HL-60 (cell line): ENCODE results near the gene HDGFL2.

Experiments used
- DNase-seq, 2 experiments: peaks; one replicate each; pipeline ENCODE4 v3.0.0-alpha.2; 2010 to 2020; ENCODE audit warnings: low read depth in 1 of 2, low spot score in 1 of 2
- H3K27ac ChIP-seq: fragments of 250-450 bp; sonication (Bioruptor Pico); replicated peaks from 2 replicates; pipeline ENCODE4 v1.5.1; 2020; ENCODE audit warnings: mild to moderate bottlenecking, moderate library complexity
- H3K27me3 ChIP-seq: fragments of 250-450 bp; sonication (Bioruptor Pico); 2 replicates; pipeline ENCODE4 v1.5.1; 2021; ENCODE audit warnings: mild to moderate bottlenecking, moderate library complexity; ENCODE audit not compliant: insufficient read depth, poor library complexity, severe bottlenecking
- H3K4me3 ChIP-seq: replicated peaks from 2 replicates; pipeline ENCODE4 v1.5.1; 2011; ENCODE audit warnings: mild to moderate bottlenecking, control low read depth, low read length; ENCODE audit not compliant: insufficient read depth
- CTCF ChIP-seq: IDR thresholded peaks from one replicate; pipeline ENCODE4 v1.5.1; 2011; ENCODE audit warnings: low read length, control low read depth, inconsistent platforms; ENCODE audit not compliant: insufficient read depth
- GABPA ChIP-seq: IDR thresholded peaks from 2 replicates; pipeline ENCODE4 v1.6.1; 2012; ENCODE audit warnings: low read depth
- POLR2AphosphoS5 ChIP-seq: IDR thresholded peaks from 2 replicates; pipeline ENCODE4 v1.6.1; 2012; ENCODE audit warnings: low read depth
- SPI1 ChIP-seq: IDR thresholded peaks from 2 replicates; pipeline ENCODE4 v1.6.1; 2012; ENCODE audit warnings: low read depth, mild to moderate bottlenecking, borderline replicate concordance
- TF ChIP-seq, protein P1 (sequence below): IDR thresholded peaks from 2 replicates; pipeline ENCODE4 v1.6.1; 2012; ENCODE audit warnings: low read depth; ENCODE audit not compliant: insufficient replicate concordance

Gene HDGFL2

GRCh38 chr19:4444765-4445741, 27.0 kb upstream of the HDGFL2 start:
- Histone ChIP-seq H3K4me3 (no peak overlapping the region), H3K27ac (no peak overlapping the region), H3K27me3 (no peaks in the 10 kb centered on the region)
- DNase-seq, result no peak
- TF ChIP-seq GABPA (no peak), POLR2AphosphoS5 (0 out of 2 replicates have a peak, but pooled peaks have one; percentile 32)

GRCh38 chr19:4445963-4446703, 26.0 kb upstream of the HDGFL2 start:
- Histone ChIP-seq H3K4me3 (no peak overlapping the region), H3K27me3 (no peaks in the 10 kb centered on the region), H3K27ac (no peak overlapping the region)
- no peak for DNase-seq
- TF ChIP-seq, protein P1, sequence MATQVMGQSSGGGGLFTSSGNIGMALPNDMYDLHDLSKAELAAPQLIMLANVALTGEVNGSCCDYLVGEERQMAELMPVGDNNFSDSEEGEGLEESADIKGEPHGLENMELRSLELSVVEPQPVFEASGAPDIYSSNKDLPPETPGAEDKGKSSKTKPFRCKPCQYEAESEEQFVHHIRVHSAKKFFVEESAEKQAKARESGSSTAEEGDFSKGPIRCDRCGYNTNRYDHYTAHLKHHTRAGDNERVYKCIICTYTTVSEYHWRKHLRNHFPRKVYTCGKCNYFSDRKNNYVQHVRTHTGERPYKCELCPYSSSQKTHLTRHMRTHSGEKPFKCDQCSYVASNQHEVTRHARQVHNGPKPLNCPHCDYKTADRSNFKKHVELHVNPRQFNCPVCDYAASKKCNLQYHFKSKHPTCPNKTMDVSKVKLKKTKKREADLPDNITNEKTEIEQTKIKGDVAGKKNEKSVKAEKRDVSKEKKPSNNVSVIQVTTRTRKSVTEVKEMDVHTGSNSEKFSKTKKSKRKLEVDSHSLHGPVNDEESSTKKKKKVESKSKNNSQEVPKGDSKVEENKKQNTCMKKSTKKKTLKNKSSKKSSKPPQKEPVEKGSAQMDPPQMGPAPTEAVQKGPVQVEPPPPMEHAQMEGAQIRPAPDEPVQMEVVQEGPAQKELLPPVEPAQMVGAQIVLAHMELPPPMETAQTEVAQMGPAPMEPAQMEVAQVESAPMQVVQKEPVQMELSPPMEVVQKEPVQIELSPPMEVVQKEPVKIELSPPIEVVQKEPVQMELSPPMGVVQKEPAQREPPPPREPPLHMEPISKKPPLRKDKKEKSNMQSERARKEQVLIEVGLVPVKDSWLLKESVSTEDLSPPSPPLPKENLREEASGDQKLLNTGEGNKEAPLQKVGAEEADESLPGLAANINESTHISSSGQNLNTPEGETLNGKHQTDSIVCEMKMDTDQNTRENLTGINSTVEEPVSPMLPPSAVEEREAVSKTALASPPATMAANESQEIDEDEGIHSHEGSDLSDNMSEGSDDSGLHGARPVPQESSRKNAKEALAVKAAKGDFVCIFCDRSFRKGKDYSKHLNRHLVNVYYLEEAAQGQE, result no peak
- TF ChIP-seq GABPA (no peak), POLR2AphosphoS5 (no peak), CTCF (no peak), SPI1 (no peak)

DNA sequence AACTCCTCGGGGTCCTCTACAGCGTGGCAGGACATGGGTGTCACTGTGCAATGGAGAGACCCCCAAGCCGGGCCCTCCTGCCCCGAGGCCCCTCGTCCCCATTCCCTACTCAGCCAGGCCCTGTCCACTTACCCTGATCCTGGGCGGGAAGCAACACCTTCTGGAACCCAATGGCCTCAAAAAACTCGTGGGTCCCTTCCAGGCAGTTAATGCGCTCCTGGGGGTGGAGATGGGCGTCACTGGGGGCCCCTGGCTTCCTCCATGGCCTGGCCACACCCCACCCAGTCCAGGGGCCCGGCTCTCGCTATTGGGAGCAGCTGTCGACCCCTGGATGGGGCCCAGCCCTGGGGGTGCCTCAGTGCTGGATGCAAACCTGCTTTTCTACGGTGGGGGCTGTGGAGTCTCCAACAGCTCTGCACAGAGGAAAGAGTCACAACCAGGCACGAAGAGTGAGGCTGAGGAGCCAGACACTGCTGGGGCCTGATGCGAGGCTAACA, 25.3 kb upstream of the HDGFL2 start:
- Histone ChIP-seq H3K4me3 (no peak overlapping the region), H3K27ac (no peak overlapping the region), H3K27me3 (no peaks in the 10 kb centered on the region)
- TF ChIP-seq SPI1 (no peak), POLR2AphosphoS5 (no peak), GABPA (no peak), CTCF (no peak)
- TF ChIP-seq, protein P1, result no peak
- no peak for DNase-seq
